ENCODE results near the gene CHCHD6.

CHCHD6 gene

GRCh38 chr3:126743781-126744180 lies 39.7 kb downstream of the CHCHD6 start:
- peaks cover 7% of the 10 kb centered on the region for H3K4me1 Mint-ChIP-seq
- no peak overlapping the region for H3K27ac Mint-ChIP-seq
- H3K36me3 Mint-ChIP-seq, result peaks cover 18% of the 10 kb centered on the region
- no peak overlapping the region for H3K4me3 Mint-ChIP-seq
- no peaks in the 10 kb centered on the region for H3K9me3 Mint-ChIP-seq
- H3K27me3 Mint-ChIP-seq, result no peaks in the 10 kb centered on the region

- no peaks in the 10 kb centered on the region for H3K9me3 Mint-ChIP-seq
- H3K36me3 Mint-ChIP-seq, result peaks cover 5% of the 10 kb centered on the region
- no peak overlapping the region for H3K27ac Mint-ChIP-seq
- no peaks in the 10 kb centered on the region for H3K27me3 Mint-ChIP-seq
- peaks cover 12% of the 10 kb centered on the region for H3K4me1 Mint-ChIP-seq
- H3K4me3 Mint-ChIP-seq, result no peak overlapping the region
These were observed 41.8 kb downstream of the CHCHD6 start for GRCh38 chr3:126745760-126746394.

- H3K36me3 Mint-ChIP-seq, result peaks cover 5% of the 10 kb centered on the region
- no peak overlapping the region for H3K4me3 Mint-ChIP-seq
- H3K27ac Mint-ChIP-seq, result no peak overlapping the region
- no peaks in the 10 kb centered on the region for H3K9me3 Mint-ChIP-seq
- H3K4me1 Mint-ChIP-seq, result peaks cover 12% of the 10 kb centered on the region
- no peaks in the 10 kb centered on the region for H3K27me3 Mint-ChIP-seq
These were observed 42.5 kb downstream of the CHCHD6 start for GRCh38 chr3:126746395-126747177.

- no peaks in the 10 kb centered on the region for H3K9me3 Mint-ChIP-seq
- H3K36me3 Mint-ChIP-seq, result peaks cover 3% of the 10 kb centered on the region
- H3K4me1 Mint-ChIP-seq, result peaks cover 12% of the 10 kb centered on the region
- H3K27me3 Mint-ChIP-seq, result no peaks in the 10 kb centered on the region
- H3K4me3 Mint-ChIP-seq, result no peak overlapping the region
- H3K27ac Mint-ChIP-seq, result no peak overlapping the region
These were observed 43.7 kb downstream of the CHCHD6 start for GRCh38 chr3:126747768-126748167.

GRCh38 chr3:126748701-126749546 lies 44.9 kb downstream of the CHCHD6 start:
- H3K27me3 Mint-ChIP-seq, result no peaks in the 10 kb centered on the region
- peak overlapping the region; percentile 2 for H3K27ac Mint-ChIP-seq
- peaks cover 3% of the 10 kb centered on the region for H3K36me3 Mint-ChIP-seq
- no peaks in the 10 kb centered on the region for H3K9me3 Mint-ChIP-seq
- H3K4me1 Mint-ChIP-seq, result peaks cover 12% of the 10 kb centered on the region
- H3K4me3 Mint-ChIP-seq, result no peak overlapping the region

GRCh38 chr3:126749547-126749875 lies 45.5 kb downstream of the CHCHD6 start:
- H3K27me3 Mint-ChIP-seq, result no peaks in the 10 kb centered on the region
- H3K4me3 Mint-ChIP-seq, result no peak overlapping the region
- peaks cover 12% of the 10 kb centered on the region for H3K4me1 Mint-ChIP-seq
- H3K36me3 Mint-ChIP-seq, result peaks cover 3% of the 10 kb centered on the region
- no peak overlapping the region for H3K27ac Mint-ChIP-seq
- H3K9me3 Mint-ChIP-seq, result no peaks in the 10 kb centered on the region

GRCh38 chr3:126749931-126750755 lies 46.1 kb downstream of the CHCHD6 start:
- Mint-ChIP-seq H3K36me3 (peaks cover 2% of the 10 kb centered on the region), H3K27ac (no peak overlapping the region), H3K9me3 (no peaks in the 10 kb centered on the region), H3K27me3 (no peaks in the 10 kb centered on the region), H3K4me1 (peaks cover 12% of the 10 kb centered on the region), H3K4me3 (no peak overlapping the region)

GRCh38 chr3:126750756-126751121 lies 46.7 kb downstream of the CHCHD6 start:
- Mint-ChIP-seq H3K4me1 (peaks cover 12% of the 10 kb centered on the region), H3K4me3 (no peak overlapping the region), H3K36me3 (peaks cover 2% of the 10 kb centered on the region), H3K27ac (no peak overlapping the region), H3K27me3 (no peaks in the 10 kb centered on the region), H3K9me3 (no peaks in the 10 kb centered on the region)

GRCh38 chr3:126751611-126752302 lies 47.7 kb downstream of the CHCHD6 start:
- Mint-ChIP-seq H3K4me3 (no peak overlapping the region), H3K4me1 (peaks cover 12% of the 10 kb centered on the region), H3K36me3 (peaks cover 2% of the 10 kb centered on the region), H3K27ac (no peak overlapping the region), H3K9me3 (no peaks in the 10 kb centered on the region), H3K27me3 (no peaks in the 10 kb centered on the region)

- Mint-ChIP-seq H3K4me3 (no peak overlapping the region), H3K27ac (no peak overlapping the region), H3K36me3 (peaks cover 2% of the 10 kb centered on the region), H3K27me3 (no peaks in the 10 kb centered on the region), H3K4me1 (peaks cover 10% of the 10 kb centered on the region), H3K9me3 (no peaks in the 10 kb centered on the region)
These were observed 48.5 kb downstream of the CHCHD6 start for GRCh38 chr3:126752303-126753190.

- Mint-ChIP-seq H3K9me3 (no peaks in the 10 kb centered on the region), H3K27me3 (no peaks in the 10 kb centered on the region), H3K4me1 (peaks cover 11% of the 10 kb centered on the region), H3K4me3 (no peak overlapping the region), H3K36me3 (no peaks in the 10 kb centered on the region), H3K27ac (no peak overlapping the region)
These were observed 49.4 kb downstream of the CHCHD6 start for GRCh38 chr3:126753191-126754160.

- Mint-ChIP-seq H3K4me3 (no peak overlapping the region), H3K9me3 (no peaks in the 10 kb centered on the region), H3K4me1 (peaks cover 4% of the 10 kb centered on the region), H3K36me3 (peaks cover 6% of the 10 kb centered on the region), H3K27ac (no peak overlapping the region), H3K27me3 (no peaks in the 10 kb centered on the region)
These were observed 51.8 kb downstream of the CHCHD6 start for GRCh38 chr3:126755866-126756265.

GRCh38 chr3:126758026-126758425 lies 54.0 kb downstream of the CHCHD6 start:
- H3K9me3 Mint-ChIP-seq, result peaks cover 5% of the 10 kb centered on the region
- peaks cover 4% of the 10 kb centered on the region for H3K4me1 Mint-ChIP-seq
- no peak overlapping the region for H3K4me3 Mint-ChIP-seq
- no peak overlapping the region for H3K27ac Mint-ChIP-seq
- H3K36me3 Mint-ChIP-seq, result peaks cover 6% of the 10 kb centered on the region
- no peaks in the 10 kb centered on the region for H3K27me3 Mint-ChIP-seq

Measured in activated naive CD4-positive, alpha-beta T cell treated with anti-CD3 and anti-CD28 coated beads, Interleukin-2, amount 50 U/mL, for 24 hours (primary cell).